GM21529 (cell line): ENCODE results near the gene IQCH.

ENCODE experiments used
- ATAC-seq: cut with Tn5 transposase; IDR thresholded peaks from one replicate; pipeline ENCODE4 v1.9.1; 2021; ENCODE audit not compliant: unreplicated experiment

Gene IQCH

DNA sequence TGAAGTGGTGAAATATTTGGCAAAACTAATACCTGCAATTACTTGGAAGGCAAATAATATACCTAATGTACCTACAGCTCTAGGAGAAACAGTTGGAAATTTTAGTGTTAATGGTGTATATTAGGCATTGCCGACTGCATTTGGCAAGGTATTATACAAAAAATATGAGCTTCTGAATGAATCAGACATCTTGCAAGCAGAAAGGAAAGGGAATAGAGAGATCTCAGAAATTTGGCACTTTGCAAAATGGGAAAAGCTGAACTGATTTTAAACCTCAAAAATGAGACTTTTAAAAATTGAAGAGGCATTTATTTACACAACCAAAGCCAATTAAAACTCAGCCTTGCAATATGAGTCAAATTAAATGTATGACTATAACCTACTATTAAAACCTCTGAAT is 226.2 kb downstream of the IQCH start:
- ATAC-seq = no peak

DNA sequence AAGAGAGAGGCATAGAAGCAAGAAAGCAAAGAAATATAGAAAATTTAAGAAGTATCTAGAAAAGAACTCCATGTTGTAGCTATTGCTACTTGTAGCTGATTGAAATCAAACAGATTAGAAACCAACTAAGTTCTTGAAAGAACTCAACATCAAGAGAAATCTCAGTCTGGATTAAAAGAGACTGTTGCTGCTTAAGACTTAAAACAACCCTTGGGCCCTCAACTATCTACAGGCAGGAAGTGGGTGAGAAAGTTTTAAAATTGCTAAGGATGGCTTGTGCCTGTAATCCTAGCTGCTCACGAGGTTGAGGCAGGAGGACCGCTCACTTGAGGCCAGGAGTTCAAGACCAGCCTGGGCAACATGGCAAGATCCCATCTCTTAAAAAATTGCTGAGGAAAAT is 227.1 kb downstream of the IQCH start:
- ATAC-seq = no peak

DNA sequence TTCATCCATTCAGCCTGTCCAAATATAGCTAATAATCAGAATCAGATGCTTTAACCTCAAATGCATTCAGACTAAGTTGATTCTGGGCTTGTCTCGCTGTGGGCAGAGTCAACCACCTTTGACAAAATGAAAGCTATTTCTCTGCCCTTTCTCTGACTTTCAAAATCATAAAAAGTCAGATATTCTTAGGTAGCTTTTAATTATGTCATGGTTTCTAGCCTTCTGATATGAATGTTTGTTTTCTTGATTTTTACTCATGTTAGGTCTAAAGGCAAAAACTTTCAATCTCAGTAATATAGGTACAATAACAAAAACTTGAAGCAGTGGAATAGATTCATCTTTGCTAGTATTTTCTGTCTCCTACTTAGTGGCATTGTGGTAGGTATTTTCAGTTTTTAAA is 241.0 kb downstream of the IQCH start:
- no peak for ATAC-seq

GRCh38 chr15:67501177-67501835 is 246.7 kb downstream of the IQCH start:
- no peak for ATAC-seq

- ATAC-seq = no peak
Measured at GRCh38 chr15:67501836-67502461, 247.4 kb downstream of the IQCH start.

- no peak for ATAC-seq
Measured at GRCh38 chr15:67504056-67504455, 249.5 kb downstream of the IQCH start.

GRCh38 chr15:67504796-67505195 is 250.2 kb downstream of the IQCH start:
- no peak for ATAC-seq

- ATAC-seq = no peak
Measured at GRCh38 chr15:67505675-67506572, 251.3 kb downstream of the IQCH start.

- ATAC-seq = no peak
Measured at GRCh38 chr15:67506775-67507747, 252.5 kb downstream of the IQCH start.

DNA sequence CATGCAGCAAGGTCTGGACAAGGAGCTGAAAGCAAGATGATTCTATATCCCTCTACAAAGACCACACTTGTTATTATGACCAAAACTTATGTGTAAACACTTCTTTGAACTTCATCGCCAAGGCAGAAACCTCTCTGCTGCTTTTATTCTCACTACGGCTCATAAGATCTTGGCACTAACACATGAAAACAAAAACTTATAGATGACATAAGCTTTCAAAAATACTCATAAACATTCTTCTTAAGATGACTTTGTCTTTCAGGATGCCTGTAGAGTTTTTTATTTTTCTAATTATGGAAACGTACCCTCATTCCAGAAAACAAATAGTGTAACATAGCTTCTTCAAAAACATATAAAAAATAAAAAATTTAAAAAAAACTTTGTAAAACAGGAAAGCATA is 253.8 kb downstream of the IQCH start:
- ATAC-seq = no peak

GRCh38 chr15:67509918-67510317 is 255.3 kb downstream of the IQCH start:
- ATAC-seq = no peak

GRCh38 chr15:67510597-67511190 is 256.1 kb downstream of the IQCH start:
- ATAC-seq = no peak

DNA sequence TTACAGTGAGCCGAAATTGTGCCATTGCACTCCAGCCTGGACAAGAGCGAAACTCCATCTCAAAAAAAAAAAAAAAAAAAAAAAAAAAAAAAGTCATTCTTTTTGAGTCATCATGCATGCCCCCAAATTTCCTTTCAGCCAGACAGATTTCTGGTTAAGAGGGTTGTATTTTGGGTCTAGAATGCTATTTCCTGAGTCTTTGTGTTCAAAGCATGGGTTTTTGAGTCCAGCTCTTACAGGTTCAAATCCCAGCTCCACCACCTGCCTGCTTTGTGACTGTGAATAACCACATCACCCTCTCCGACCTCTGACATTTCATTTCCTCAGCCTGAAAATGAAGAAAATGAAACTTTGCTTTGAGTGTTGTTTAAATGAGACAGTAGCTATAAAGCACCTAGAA is 257.0 kb downstream of the IQCH start:
- no peak for ATAC-seq

- no peak for ATAC-seq
Measured at GRCh38 chr15:67512140-67512539, 257.6 kb downstream of the IQCH start.

GRCh38 chr15:67512933-67513714 is 258.5 kb downstream of the IQCH start:
- no peak for ATAC-seq

DNA sequence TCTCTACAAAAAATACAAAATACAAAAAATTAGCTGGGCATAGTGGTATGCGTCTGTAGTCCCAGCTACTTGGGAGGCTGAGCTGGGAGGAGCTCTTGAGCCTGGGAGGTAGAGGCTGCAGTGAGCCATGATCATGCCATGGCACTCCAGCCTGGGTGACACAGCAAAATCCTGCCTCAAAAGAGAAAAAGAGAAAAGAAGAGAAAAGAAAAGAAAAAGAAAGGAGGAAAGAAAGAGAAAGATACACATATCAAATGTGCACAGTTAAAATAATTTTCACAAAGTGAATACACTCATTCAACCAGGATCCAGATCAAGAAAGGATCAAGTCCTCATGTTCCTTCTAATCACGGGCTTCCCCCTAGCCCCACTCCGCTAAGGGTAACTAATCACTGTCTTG is 260.5 kb downstream of the IQCH start:
- no peak for ATAC-seq

- ATAC-seq = no peak
Measured at GRCh38 chr15:67515557-67515956, 261.0 kb downstream of the IQCH start.

DNA sequence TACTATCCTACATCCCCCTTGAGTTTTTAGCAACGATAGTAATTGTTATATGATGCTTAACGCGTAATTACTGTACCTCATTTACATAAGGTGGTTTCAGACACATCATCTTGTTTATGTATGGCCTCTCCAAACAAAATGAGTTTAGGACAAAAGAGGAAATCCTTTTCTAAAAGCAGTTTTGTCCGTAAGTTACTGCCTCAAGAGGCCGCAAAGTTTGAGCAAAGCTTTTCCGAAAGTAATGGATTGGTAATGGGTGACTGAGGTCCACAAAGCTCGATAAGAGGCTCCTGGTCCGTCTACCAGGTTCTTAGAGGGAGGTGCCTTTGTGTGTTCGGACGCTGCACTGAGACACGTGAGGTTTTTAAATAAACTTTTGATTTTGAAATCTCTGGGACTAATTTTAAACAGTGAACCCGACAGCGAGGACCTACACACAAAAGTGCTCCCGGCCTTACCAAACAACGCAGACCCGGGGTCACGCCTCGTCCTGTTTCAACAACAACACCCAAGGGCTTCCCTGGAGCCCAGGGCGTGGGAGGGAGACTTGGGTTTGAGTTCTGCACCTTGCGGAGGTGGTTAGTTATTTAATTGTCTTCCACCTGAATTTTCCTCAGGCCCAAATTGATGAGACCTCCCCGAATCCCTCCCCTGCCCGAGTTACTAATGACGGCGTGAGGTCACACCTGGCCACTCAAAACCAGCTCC is 265.9 kb downstream of the IQCH start:
- no peak for ATAC-seq
